ENCODE data around the gene SCN5A. TPM values are rescaled to one million over a fixed set of nuclear protein-coding genes. Genes with fewer than 3 reads are reported as not detected.

SCN5A gene
- total RNA-seq, 1 experiment from 2014 or later: 4.7 TPM

GRCh38 chr3:38560996-38561717 is 88.3 kb downstream of the SCN5A start:
- H3K4me1 ChIP-seq (replicated peaks; ENCODE audit: insufficient read depth): no peaks in the 10 kb centered on the region
- H3K9me3 ChIP-seq (ENCODE audit: insufficient read depth, low read depth): no peaks in the 10 kb centered on the region

GRCh38 chr3:38560284-38560683 is 89.2 kb downstream of the SCN5A start:
- Histone ChIP-seq H2AFZ (no peak overlapping the region), H3K4me1 (replicated peaks; ENCODE audit: insufficient read depth) (no peaks in the 10 kb centered on the region), H3K9me3 (ENCODE audit: insufficient read depth, low read depth) (no peaks in the 10 kb centered on the region), H3K79me2 (ENCODE audit: low read depth) (no peaks in the 10 kb centered on the region), H3K27me3 (ENCODE audit: insufficient read depth, low read depth) (peaks cover 11% of the 10 kb centered on the region), H3K36me3 (ENCODE audit: low read depth) (no peaks in the 10 kb centered on the region), H4K20me1 (ENCODE audit: insufficient read depth) (no peaks in the 10 kb centered on the region), H3K27ac (no peak overlapping the region), H3K9me2 (ENCODE audit: insufficient read depth) (no peaks in the 10 kb centered on the region), H3K4me3 (no peak overlapping the region), H3F3A (ENCODE audit: insufficient read depth, low read depth) (no peaks in the 10 kb centered on the region), H3K4me2 (no peak overlapping the region)
- no TSS peak for BruUV-seq (replicated peaks)
- CTCF ChIA-PET: no interaction called here
- no peak for DNase-seq
- TF ChIP-seq EZH2 (IDR thresholded peaks at IDR 0.05; ENCODE audit: low read depth) (no peak), CTCF (conservative IDR thresholded peaks at IDR 0.05) (no peak)
- POLR2A ChIA-PET (ENCODE audit: unreplicated experiment): no interaction called here
- intact Hi-C loops (cut with micrococcal nuclease; ENCODE audit: unreplicated experiment): no loop called here

More at GRCh38 chr3:38560996-38561717, 88.3 kb downstream of the SCN5A start:
- Histone ChIP-seq H3K27me3 (ENCODE audit: insufficient read depth, low read depth) (peaks cover 11% of the 10 kb centered on the region), H3K27ac (no peak overlapping the region), H3F3A (ENCODE audit: insufficient read depth, low read depth) (no peaks in the 10 kb centered on the region), H3K36me3 (ENCODE audit: low read depth) (no peaks in the 10 kb centered on the region), H3K79me2 (ENCODE audit: low read depth) (no peaks in the 10 kb centered on the region), H4K20me1 (ENCODE audit: insufficient read depth) (no peaks in the 10 kb centered on the region), H2AFZ (no peak overlapping the region), H3K9me2 (ENCODE audit: insufficient read depth) (no peaks in the 10 kb centered on the region), H3K4me2 (no peak overlapping the region), H3K4me3 (no peak overlapping the region)
- intact Hi-C loops (cut with micrococcal nuclease; ENCODE audit: unreplicated experiment): no loop called here
- BruUV-seq (replicated peaks): no TSS peak
- ChIA-PET POLR2A (ENCODE audit: unreplicated experiment) (no interaction called here), CTCF (no interaction called here)
- no peak for DNase-seq
- TF ChIP-seq EZH2 (IDR thresholded peaks at IDR 0.05; ENCODE audit: low read depth) (no peak), CTCF (conservative IDR thresholded peaks at IDR 0.05) (no peak)

- H3K79me2 ChIP-seq (ENCODE audit: low read depth): no peaks in the 10 kb centered on the region
- H3K9me3 ChIP-seq (ENCODE audit: insufficient read depth, low read depth): no peaks in the 10 kb centered on the region
- H3K9me2 ChIP-seq (ENCODE audit: insufficient read depth): no peaks in the 10 kb centered on the region
- no peaks in the 10 kb centered on the region for H3K36me3 ChIP-seq (ENCODE audit: low read depth)
- H3K4me3 ChIP-seq: no peak overlapping the region
- ChIA-PET POLR2A (ENCODE audit: unreplicated experiment) (no interaction called here), CTCF (no interaction called here)
- H3K27ac ChIP-seq: no peak overlapping the region
- H3F3A ChIP-seq (ENCODE audit: insufficient read depth, low read depth): no peaks in the 10 kb centered on the region
- DNase-seq: no peak
- H3K4me2 ChIP-seq: no peak overlapping the region
- peaks cover 6% of the 10 kb centered on the region for H3K27me3 ChIP-seq (ENCODE audit: insufficient read depth, low read depth)
- no peaks in the 10 kb centered on the region for H3K4me1 ChIP-seq (replicated peaks; ENCODE audit: insufficient read depth)
- no peak overlapping the region for H2AFZ ChIP-seq
- intact Hi-C loops (cut with micrococcal nuclease; ENCODE audit: unreplicated experiment): no loop called here
- no peaks in the 10 kb centered on the region for H4K20me1 ChIP-seq (ENCODE audit: insufficient read depth)
- BruUV-seq (replicated peaks): no TSS peak
- TF ChIP-seq EZH2 (IDR thresholded peaks at IDR 0.05; ENCODE audit: low read depth) (no peak), CTCF (conservative IDR thresholded peaks at IDR 0.05) (no peak)
Measured at GRCh38 chr3:38558864-38559263, 90.6 kb downstream of the SCN5A start.

Data from PC-9 (cell line).